Amniotic stem cell (primary cell): ENCODE data around the gene LAPTM5.
"Not testable (repeated sequence)": the region's sequence is repeated elsewhere in the genome, so short reads cannot be mapped to it uniquely, and the experiment has no call there.

Experiments used
- DNase-seq: peaks from one replicate; lab custom pipeline; 2025; lab: John Stamatoyannopoulos, UW

LAPTM5 gene

DNA sequence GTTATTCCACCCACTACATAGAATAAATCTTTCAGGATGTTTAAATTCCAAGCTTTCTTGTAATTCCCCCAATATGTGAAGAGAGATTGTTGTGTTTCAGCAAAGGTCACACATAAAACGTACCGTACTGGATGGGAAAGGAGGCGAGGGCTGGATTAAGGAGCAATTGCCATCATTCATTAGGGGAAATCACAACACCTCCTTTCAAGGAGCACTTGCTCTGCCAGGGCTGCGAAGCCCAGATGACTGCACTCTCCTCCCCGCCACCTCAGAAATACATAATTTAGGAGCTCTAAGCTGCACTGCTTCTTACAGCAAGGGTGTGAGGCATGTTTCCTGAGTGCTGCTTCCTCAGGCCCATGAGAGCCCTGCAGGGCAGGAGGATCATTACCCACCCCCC, 63.8 kb downstream of the LAPTM5 start:
- no peak for DNase-seq

DNA sequence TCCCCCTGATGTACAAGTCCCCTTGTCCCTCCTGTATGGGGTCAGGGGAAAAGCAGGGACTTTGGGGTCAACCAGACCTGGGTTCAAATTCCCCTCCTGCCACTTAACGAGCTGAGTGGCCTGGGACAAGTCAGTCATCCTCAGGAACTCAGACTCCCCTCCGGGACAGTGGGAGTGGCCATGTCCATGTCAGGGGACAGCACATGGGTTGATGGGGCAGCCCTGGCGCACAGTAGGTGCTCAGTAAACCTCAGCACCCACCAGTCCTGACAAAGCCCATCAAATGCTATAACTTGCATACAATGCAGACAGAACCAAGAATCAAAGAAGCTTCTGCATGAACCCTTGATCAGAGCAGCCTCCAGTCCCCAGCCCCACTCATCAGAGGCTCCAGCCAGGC, 64.2 kb downstream of the LAPTM5 start:
- DNase-seq, result no peak

DNA sequence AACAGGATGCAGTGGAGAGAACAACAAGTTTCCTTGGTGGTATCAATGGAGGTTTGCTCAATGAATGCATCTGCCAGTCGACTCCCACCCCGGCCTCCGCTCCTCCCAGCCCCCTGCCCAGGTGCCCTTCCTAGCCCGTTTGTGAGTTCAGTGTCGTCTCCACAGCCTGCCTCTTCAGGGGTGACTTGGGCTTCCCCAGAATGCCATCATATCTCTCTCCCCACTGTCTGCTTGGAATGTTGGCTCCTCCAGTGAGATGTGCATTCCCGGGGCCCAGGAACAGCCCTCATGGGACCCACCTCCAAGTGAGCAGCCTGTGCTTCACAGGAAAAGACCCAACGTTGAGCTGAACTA, 64.6 kb downstream of the LAPTM5 start:
- no peak for DNase-seq

DNA sequence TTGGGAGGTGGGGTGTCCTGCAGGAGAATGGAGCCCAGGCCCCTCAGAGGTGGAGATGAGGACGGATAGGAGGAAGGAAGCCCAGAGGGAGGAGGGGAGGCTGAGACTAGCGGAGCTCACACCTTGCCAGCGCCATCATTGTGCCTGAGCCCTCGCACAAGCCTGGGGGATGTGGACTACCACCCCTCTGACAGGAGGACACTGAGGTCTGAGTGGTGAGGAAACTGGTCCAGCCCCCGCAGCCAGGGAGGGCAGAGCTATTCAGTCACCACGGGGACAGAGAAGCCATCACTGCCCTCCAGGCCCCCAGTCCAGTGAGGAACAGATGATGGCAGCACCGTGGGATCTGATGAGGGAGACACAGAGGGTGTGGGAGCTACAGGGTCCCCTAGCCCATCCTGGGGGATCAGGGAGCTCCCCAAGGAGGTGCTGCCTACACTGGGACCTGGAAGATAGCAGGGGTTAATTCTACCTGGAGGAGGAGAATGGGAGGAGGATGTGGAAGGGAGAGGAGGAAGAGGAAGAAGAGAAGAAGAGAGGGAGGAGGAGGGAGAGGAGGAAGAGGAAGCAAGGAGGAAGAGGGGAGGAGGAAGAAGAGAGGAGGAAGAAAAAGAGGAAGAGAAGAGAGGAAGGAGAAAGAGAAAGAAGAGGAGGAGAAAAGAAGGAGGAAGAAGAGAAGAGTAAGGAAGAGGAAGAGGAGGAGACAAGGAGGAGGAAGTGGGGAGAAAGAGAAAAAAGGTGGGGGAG, 65.2 kb downstream of the LAPTM5 start:
- DNase-seq, result no peak

DNA sequence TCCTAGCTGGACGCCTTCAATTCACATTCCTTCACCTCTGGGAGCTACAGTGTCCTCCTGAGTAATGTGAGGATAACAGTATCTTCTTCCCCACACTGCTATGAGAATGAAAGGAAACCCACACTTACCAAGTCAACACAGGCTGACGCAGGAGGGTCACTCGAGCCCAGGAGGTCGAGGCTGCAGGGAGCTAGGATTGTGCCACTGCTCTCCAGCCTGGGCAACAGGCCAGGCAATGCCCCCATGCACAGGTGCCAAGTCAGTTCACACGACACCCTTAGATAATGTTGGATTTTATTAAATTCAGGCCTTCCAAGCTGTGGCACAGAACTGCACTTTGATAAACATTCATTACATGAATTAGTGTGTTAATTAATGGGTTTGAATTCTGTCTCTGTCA, 66.1 kb downstream of the LAPTM5 start:
- DNase-seq, result no peak

DNA sequence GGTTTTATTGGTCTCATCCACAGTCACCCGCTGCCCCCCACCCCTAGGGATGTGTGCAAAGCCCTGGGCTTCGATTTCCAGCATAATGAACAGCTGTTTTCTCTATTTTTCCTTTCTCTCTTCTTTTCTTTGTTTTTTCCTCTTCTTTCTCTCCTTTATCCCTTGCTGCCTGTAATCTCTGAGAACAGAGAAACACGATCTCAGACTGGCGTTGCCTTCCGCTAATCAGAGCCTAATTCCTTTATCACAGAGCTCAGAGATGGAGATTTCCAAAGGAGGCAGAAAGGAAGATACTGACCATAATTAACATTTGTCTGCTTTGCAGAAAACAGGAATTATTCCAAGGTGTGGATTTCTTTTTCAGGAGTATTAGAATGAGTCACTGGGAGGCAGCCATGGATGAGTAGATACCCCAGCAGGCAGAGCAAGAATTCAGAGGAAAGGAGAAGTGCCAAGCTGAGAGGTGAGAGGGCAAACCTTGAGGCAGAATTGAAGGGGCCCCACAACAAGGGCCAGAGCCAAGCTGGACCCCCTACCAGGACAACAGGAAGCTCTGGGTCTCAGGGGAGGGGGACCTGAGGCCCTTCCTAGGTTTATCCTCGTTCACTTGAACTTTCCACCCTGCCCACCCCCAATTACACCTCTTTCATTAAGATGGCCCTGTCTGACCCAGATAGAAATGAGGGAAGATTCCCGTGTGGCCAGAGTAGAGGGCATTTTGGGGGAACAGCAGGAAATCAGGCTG, 67.5 kb downstream of the LAPTM5 start:
- DNase-seq, result no peak

DNA sequence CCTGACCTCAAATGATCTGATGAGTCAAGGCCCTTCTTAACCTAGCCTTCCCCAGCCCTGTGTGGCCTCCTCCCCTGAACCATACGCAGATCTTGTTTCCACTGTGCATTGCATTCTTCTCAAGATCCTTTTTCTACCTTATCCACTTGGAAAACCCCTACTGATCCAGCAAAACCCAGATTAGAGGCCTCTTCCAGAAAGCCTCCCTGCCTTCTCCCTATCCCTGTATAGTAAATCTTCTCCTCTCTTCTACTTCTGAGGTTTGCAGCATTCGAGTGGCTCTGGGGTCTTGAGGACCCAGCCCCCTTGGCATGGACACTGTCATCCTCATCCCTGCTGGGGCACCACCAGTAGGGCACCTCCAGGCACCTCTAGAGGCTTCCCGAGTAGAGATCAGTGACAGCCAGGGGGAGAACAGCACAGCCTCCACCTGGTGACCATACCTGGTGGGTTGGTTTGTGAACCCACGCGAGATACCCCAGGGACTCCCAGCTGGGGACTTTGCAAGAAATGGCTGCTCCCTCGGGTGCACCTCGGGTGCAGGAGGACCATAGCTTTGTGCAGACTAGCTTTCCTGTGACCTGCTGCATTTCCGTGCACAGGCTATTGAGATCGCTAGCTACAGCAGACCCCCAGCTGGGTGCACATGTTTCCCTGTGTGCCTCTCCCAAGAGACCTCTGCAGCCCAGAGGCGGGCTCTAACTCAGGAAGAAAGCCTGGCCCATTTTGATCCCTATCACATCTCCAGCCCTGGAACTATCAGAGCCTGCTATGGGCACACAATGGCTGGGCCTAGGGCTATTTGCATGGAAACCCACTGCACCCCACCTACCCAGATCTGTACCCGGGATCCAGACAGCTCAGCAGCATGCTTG, 68.4 kb downstream of the LAPTM5 start:
- no peak for DNase-seq

DNA sequence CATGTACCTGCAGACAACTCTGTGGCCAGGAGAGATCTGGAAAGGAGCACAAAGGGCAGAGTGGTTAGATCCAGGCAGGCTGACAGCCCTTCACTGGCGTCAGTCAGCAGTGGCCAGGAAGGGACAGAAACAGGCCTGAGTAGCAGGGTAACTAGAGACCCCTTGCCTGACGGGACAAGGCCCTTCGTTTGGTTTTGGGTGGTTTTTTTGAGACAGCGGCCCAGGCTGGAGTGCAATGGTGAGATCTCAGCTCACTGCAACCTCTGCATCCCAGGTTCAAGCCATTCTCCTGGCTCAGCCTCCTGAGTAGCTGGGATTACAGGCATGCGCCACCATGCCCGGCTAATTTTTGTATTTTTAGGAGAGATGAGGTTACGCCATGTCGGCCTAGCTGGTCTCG, 69.1 kb downstream of the LAPTM5 start:
- not testable (repeated sequence) for DNase-seq

DNA sequence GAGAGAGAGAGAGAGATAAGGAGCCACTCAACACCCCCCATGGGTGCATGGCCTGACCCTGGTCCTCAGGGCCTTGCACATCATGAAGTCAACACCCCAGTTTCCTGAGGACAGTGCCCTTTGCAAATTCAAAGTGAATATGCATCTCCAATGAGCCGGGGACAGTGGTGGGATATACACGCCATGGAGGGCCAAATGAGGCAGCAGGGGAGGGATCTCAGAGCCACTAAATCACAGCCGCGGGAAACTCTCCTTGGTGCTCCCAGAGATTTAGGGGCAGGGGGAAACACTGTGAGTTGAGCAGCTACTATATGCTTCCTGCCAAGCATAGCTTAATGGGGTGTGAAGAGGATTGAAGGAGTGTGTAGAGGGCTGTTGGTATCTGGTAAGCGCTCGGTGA, 69.7 kb downstream of the LAPTM5 start:
- no peak for DNase-seq

DNA sequence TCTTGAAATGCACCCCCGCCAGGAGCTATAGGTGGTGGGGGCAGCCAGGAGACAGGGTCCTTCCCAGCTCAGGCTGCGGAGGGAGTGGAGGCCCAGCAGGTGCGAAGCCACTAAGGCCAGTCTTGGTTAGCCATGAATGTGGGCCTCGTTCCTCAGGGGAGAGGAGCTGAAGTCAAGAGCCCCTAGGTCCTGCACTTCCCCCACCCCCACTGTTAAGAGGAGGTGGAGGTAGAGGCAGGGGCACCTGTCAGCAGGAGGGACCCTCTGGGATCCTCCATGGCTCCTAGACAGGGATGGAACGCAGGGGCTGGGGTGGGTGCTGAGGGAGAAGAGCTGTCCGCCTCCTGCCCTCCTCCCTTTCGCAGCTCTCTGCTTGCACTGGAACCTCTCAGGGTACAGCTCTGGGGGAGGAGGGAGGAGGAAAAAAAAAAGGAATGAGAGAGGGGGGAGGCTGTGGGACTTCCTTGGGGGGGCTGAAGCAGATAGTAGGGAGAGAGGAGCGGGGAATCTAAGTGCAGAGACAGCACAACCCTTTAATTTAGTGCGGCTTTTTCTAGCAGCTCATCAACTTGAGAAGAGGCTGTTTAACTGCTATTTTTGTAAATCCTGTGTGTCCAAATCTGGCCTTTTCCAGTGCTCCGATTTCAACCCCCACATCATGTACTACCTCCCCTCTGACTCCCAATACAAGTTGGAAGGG, 71.2 kb downstream of the LAPTM5 start:
- DNase-seq, result no peak

DNA sequence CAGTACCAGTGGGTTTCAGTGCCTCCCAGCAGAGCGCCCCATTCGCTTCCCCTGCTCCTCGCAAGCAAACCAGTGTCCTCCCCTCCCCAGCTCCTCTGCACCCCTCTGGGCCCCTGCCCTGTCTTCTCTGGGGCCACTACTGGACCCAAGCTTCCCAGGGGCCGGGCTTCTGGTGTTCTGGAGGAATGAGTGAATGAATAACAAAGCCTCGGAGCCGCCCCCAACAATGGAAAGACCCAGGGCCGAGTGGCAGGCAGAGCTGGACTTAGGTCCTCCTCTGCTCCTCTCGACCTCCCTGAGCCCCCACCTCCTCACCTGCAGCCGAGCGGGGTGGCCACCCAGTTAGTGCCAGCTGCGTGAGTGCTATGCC, 71.8 kb downstream of the LAPTM5 start:
- DNase-seq, result no peak

DNA sequence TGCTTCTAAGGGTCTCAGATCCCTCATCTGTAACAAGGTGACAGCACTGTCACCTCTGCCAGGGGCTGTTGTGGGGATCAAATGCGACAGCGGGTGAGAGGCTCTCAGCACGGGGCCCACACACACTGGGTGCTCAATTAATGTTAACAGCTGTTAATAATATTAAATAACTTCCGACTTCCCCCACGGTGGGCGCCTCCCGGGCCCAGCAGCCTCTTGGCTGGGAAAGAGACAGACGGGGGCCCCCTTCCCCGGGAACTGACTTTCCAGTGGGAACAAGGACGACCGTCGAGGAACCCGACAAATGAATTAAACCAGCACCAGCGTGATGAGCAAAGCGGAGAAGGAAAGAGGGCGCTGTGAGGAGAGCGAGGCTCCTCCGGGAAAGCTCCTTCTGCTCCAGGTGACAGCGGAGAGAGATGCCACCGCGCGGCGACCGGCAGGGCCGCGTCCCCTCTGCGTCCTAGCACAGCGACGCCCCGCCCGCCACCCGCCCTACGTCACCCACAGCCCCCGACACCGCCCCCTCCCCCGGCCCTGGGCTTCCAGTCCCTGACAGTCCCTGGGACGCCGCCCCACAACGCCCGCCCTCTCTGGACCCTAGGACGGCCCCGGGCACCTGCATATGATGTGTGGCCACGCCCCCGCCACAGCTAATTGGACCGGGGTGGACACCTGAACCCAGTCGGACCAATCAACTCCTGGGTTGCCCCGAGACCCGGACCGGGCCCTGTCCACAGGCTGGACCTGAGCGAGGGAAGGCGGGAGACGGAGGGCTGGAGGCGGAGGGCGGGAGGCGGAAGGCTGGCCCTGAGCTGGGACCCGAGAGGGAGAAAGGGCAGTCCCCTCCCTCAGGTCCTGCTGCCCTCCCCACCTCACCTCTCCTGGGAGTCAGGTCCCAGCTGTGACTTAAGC, 72.4 kb downstream of the LAPTM5 start:
- DNase-seq, result no peak

DNA sequence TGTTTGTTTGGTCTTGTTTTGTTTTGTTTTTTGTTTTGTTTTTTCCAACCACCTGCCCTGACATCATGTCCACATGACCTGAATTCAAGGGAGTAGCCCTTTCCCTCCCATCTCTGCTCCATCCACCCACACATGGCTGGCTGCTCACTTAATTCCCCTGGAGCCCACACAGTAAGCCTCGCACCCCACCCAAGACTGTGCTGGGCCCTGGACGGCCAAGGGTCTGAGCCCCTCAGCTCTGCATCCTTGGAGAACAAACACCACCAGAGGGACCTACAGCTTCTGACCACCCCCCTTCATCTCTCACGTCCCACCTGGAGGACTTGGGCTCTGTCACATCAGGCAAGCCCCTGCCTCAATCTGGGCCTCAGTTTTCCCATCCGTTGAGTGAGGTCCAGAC, 73.3 kb downstream of the LAPTM5 start:
- no peak for DNase-seq

DNA sequence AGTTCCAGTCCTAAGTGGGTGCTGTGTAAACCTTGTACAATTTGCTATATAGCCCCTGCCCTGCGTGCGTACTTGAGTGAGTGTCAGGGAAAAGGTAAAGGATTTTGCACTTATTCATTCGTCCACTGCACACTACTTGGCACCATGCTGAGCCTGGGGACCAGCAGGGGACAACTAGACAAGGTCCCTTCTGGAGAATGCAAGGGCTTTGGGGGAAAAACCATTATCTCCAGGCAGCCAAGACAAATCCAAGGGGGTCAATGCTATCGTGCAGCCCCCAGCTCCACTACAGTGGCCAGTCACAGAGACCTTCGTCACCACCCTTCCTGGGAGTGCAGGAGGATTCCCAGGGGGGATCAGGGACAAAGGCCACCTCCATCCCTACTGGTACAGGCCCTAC, 73.9 kb downstream of the LAPTM5 start:
- DNase-seq, result no peak
